Stimulated activated CD8-positive, alpha-beta memory T cell treated with anti-CD3 and anti-CD28 coated beads, Interleukin-4, amount 100 ng/mL, for 1 hour (primary cell): ENCODE results near the gene MLLT3.

Experiments
- DNase-seq, 2 donors: peaks; one replicate each; pipeline ENCODE4 v3.0.0-alpha.2; 2020; ENCODE audit warnings: low read depth in 2 of 2, low spot score in 1 of 2

Gene MLLT3

GRCh38 chr9:20353931-20354652 is 268.2 kb downstream of the MLLT3 start:
- DNase-seq: no peak

GRCh38 chr9:20353524-20353923 is 268.8 kb downstream of the MLLT3 start:
- no peak for DNase-seq

GRCh38 chr9:20352591-20352990 is 269.7 kb downstream of the MLLT3 start:
- no peak for DNase-seq

DNA sequence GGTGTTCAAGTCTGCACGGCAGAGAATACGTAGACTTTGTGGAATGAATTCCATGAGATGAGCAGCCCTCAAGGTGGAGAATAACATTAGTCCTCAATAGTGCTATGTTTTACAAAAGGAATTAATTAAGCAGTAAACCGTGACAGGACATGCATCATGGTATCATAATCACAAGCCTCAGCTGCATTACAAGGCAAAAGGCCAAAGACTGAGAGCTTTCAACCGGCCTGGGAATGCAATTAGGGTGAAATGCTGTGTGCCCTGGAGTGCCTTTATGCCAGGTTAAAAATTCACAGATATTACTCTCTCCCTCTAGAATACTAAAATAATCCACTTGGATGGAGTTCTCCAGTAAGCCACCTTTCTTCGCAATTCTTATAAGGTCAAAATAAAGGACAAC is 270.6 kb downstream of the MLLT3 start:
- DNase-seq: no peak

GRCh38 chr9:20349568-20349967 is 272.7 kb downstream of the MLLT3 start:
- no peak for DNase-seq

DNA sequence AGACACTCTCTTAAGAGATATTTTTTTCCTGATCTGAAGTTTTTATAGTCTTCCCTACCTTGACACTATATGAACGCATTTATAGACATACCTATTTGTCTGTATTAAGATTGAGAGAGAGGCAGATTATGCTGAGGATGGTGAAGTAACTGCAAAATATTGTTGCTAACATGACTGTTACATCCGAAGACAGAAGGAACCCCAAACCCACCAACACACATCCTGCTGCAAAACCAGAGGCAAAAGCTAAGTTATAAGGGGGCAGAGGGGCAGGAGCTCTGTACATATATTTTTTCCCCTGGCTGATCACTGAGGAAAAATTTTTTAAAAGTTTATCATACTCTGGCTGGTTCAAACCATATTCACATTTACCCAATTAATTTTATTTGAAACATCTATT is 279.0 kb downstream of the MLLT3 start:
- no peak for DNase-seq

- no peak for DNase-seq
These were observed 281.8 kb downstream of the MLLT3 start for GRCh38 chr9:20340511-20340861.

GRCh38 chr9:20335668-20336332 is 286.5 kb downstream of the MLLT3 start:
- no peak for DNase-seq

- DNase-seq: no peak
These were observed 288.3 kb downstream of the MLLT3 start for GRCh38 chr9:20333991-20334390.

- no peak for DNase-seq
These were observed 291.1 kb downstream of the MLLT3 start for GRCh38 chr9:20331095-20331685.

- DNase-seq: no peak
These were observed 291.6 kb downstream of the MLLT3 start for GRCh38 chr9:20330688-20331087.

DNA sequence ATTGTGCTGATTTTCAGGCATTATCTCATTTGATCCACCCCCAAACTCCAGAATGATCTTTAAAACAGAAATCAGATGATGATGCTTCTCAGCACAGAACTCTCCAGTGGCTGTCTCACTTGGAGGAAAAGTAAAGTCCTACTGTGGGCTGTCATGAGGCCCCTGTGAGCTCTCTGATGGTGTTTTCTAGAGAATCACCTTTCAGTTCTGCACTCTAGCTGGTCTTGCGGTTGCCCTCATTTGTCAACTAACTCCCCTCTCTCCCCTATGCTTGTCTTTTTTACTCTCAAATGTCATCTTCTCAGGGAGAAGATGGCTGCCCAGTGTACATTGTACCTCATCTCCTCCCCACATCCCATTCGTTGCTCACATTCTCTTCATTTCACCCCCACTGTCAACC is 295.8 kb downstream of the MLLT3 start:
- no peak for DNase-seq

DNA sequence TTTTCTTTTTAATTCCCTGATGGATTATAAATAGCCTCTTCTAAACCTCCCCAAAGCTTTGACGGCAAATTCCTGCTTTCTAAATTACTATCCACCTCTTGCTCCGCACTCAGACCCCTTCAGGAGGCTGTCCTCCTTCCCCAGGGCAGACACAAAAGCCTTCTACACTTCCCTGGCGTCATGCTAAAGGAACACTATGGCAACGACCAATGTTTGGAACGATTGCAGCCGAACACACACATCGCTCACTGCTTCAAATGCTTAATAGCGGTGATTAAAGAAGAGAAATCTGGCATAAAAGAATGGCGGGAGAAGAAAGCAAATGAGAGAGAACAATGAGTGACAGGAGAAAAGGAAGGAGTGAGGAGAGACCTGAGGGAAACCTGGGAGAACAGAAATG is 297.3 kb downstream of the MLLT3 start:
- DNase-seq: no peak

DNA sequence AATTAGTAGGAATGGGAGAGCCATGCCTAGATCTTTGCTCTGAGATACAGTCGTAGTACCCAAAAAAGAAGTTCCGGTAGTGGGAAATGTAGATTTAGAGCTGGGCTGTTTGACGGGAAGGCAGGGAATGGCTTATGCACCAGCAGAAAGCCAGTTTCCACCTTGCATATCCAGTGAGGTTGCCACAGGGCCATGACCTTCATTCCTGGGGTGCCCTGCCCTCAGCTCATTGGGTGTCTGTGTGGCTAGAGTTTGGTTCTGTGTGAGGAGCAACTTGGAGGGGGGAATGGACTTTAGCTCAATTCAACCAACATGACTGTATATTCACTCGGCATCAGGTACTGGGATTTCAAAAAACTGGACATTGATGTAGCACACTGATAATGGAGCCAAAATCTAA is 300.1 kb downstream of the MLLT3 start:
- DNase-seq: no peak

DNA sequence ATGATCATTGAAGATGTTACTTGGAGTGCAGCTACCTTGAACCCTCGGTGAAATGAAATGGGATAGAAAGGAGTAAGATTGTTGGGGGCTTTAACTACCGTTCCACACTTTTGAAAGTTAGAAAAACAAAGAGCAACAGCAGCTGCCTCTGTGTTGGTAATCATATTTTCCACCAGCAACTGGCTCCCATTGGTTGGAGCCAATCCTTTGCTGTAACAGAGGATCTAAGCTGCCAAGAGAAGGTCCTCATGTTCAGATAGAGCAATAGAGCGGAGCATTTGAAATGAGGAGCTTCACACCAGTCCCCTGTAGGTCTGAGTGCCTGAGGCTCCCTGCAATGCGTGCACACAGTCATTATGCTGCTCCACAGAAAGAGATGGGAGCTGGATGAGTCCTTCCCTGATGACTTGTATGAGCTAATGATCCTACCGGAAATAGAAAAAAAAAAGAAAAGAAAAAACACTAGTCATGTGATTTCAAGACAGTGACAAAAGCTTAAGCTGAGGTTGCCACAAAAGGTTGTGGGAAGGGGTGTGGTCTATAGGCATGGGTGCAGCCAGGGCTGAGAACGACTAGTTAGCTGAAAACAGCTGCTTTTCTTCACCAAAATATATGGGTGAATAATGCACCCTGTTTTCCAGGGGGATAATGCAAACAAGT is 300.7 kb downstream of the MLLT3 start:
- DNase-seq: no peak

DNA sequence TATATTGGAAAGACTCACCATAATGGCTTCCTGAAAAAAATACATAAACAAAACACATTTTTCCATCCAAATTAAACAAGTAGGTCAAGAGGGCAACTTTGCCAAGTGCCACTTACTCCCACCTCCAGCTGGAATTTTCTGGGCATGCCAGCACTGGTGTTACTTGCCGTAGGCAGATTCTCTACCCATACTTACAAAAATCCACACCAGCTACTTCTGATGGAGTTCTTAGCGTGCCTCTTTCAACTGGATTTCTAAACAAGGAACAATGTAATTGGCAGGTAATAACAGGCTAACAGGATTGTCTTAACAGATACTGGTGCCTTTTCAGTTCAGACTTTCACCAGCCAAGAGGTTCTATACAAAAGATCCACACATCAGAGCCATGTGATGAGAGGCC is 301.4 kb downstream of the MLLT3 start:
- no peak for DNase-seq

DNA sequence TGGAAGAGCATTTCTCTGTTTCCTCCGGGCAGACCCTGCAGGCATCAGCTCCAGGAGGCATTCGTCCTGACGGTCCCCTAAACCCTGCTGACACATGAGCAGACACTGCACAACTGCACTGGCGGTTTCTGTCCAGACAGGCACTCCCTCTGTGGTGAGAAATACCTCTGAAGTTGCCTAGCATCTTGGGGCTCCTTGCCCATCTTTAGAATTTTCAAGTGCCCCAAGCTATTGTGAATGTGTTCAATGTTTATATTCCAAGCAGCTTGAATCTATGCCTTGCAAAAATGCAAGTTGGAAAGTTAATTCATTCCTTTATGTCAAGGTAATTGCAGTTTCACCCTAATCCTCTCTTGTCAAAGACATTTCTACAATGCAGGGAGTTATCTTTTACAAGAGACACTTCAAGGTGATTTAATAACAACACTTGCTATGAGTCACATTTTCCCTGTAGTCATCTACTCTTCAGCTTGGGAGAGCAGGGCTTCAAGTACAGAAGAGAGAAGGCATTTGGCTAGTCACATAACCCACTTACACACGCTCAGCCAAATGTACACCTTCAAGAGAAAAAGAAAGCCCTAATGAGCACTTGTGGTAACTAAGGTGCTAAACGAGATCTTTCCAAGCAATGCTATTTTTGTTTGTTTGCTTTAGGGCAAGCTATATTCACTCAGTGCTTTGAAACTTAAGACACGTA is 302.5 kb downstream of the MLLT3 start:
- no peak for DNase-seq

- no peak for DNase-seq
These were observed 303.1 kb downstream of the MLLT3 start for GRCh38 chr9:20319241-20319640.

DNA sequence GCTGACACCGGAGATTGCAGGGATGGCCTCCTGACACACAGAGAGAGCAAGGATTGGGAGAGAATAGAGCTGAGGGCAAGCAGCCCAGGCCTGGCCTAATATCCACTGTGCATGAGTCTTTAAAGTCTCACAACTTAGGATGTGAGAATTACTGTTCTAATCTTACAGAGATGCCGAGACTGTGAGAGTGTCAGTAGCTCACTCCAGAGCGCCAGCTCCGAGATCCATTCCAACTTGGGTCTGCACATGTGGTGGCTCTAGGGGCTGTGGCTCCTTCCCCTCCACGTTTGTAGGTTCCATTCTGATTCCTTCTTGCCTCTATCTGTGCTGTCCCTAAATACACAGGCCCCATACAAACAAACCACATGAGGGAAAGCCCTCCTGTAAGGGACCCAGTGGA is 304.6 kb downstream of the MLLT3 start:
- no peak for DNase-seq

DNA sequence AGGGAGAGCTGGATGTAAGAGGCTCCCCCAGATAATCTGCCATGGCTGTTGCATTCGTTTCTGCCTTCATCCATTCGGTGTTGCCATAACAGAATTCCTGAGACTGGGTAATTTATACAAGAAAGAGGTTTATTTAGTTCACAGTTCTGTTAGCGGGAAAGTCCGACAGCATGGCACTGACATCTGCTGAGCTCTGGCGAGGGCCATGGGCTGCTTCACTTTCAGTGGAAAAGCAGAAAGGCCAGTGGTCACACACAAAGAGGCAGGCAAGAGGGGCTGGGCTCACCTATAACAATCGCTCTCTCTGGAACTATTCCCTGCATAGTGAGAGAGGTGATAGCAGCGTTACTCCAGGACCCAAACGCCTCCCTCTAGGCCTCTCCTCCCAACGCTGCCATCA is 305.9 kb downstream of the MLLT3 start:
- no peak for DNase-seq

DNA sequence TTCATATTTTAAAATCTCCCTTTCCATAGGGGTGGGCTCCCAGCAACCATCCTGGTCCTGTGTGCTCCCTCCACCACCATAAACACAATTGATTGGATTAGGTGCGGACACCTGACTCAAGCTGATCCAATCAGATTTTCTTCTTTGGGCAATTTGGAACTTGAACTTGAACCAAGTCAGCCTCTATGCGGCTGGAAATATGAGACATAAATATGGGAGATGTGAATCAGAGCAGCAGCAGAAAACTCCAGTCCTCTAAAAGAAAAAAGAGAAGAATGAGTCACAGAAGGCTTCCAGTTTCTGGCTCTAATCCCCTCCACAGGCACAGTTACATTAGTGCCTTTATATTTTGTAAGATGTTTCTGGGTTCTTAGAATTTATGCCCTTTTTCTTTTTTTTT is 306.6 kb downstream of the MLLT3 start:
- DNase-seq: no peak

DNA sequence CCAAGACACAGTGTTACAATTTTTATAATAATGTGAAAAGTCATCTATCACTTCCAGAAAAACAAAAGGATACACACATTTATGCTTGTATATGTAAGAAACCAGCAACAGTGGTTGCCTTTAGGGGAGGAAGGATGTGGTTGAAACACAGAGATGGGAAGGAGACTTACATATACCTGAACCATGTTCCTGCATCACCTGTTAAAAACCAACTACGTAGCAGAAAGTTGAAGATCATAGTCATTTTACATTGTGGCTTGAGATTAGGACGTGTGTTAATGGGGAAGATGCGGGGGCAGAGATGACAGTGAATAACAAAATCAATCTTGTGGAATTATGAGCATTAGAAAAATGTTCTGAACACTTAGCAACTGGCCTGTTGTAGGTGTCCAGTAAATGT is 307.3 kb downstream of the MLLT3 start:
- DNase-seq: no peak
